K562 (cell line): ENCODE measurements around the gene RNF6. TPM values are rescaled to one million over a fixed set of nuclear protein-coding genes. Genes with fewer than 3 reads are reported as not detected.

Source experiments
- ARID2 ChIP-seq: fragments of 450-650 bp; IDR thresholded peaks from 2 replicates; pipeline ENCODE4 v1.6.1; 2017; ENCODE audit warnings: antibody characterized with exemption, mild to moderate bottlenecking
- ARNT ChIP-seq, 2 experiments: fragments of 450-650 bp; IDR thresholded peaks; 2 replicates each; pipeline ENCODE4 v1.6.1; 2016; ENCODE audit warnings: mild to moderate bottlenecking in 1 of 2
- FOXA1 ChIP-seq: fragments of 450-650 bp; IDR thresholded peaks from 2 replicates; pipeline ENCODE4 v1.6.1; 2016; ENCODE audit warnings: mild to moderate bottlenecking, borderline replicate concordance
- GABPB1 ChIP-seq: sonication (generic); formaldehyde crosslinking; IDR thresholded peaks from 2 replicates; pipeline ENCODE4 v1.8.0; 2022; ENCODE audit warnings: mild to moderate bottlenecking, missing genetic modification reagents
- GATAD2B ChIP-seq: fragments of 450-650 bp; IDR thresholded peaks from 2 replicates; pipeline ENCODE4 v1.6.1; 2017; ENCODE audit warnings: mild to moderate bottlenecking, borderline replicate concordance
- HIVEP1 ChIP-seq: fragments of 250-450 bp; sonication (Bioruptor Pico); IDR thresholded peaks from 2 replicates; pipeline ENCODE4 v1.4.0; 2020; ENCODE audit warnings: mild to moderate bottlenecking
- MCM3 ChIP-seq: fragments of 450-650 bp; IDR thresholded peaks from 2 replicates; pipeline ENCODE4 v1.6.1; 2016
- NCOR1 ChIP-seq: fragments of 450-650 bp; IDR thresholded peaks from 2 replicates; pipeline ENCODE4 v1.6.1; 2016; ENCODE audit warnings: mild to moderate bottlenecking, moderate library complexity
- NFE2L1 ChIP-seq: fragments of 450-650 bp; IDR thresholded peaks from 2 replicates; pipeline ENCODE4 v1.6.1; 2016; ENCODE audit warnings: missing genetic modification characterization, low read depth, mild to moderate bottlenecking, missing compliant biosample characterization, moderate library complexity, borderline replicate concordance
- NRF1 ChIP-seq, 2 experiments: fragments of 450-650 bp; IDR thresholded peaks in 1 of 2; conservative IDR thresholded peaks in 1 of 2; 2 replicates each; pipeline ENCODE4 v1.6.1; 2014; ENCODE audit warnings: mild to moderate bottlenecking in 2 of 2
- NUFIP1 ChIP-seq: fragments of 450-650 bp; IDR thresholded peaks from 2 replicates; pipeline ENCODE4 v1.6.1; 2018; ENCODE audit not compliant: partially characterized antibody
- PHF20 ChIP-seq: fragments of 450-650 bp; IDR thresholded peaks from 2 replicates; pipeline ENCODE4 v1.6.1; 2018; ENCODE audit not compliant: partially characterized antibody
- PML ChIP-seq: IDR thresholded peaks from 2 replicates; pipeline ENCODE4 v1.6.1; 2012; ENCODE audit warnings: low read length, inconsistent platforms
- POLR2A ChIP-seq: fragments of 450-650 bp; conservative IDR thresholded peaks from 2 replicates; pipeline ENCODE4 v1.6.1; 2016
- POLR2G ChIP-seq: fragments of 200-400 bp; formaldehyde crosslinking; IDR thresholded peaks from 2 replicates; pipeline ENCODE4 v1.6.1; 2017; ENCODE audit warnings: low read depth, mild to moderate bottlenecking, antibody characterized with exemption, low read length, moderate library complexity
- PRPF4 ChIP-seq: fragments of 200-400 bp; formaldehyde crosslinking; IDR thresholded peaks from one replicate; pipeline ENCODE4 v1.6.1; 2017; ENCODE audit warnings: low read length, low read depth, mild to moderate bottlenecking; ENCODE audit not compliant: insufficient read depth, poor library complexity, severe bottlenecking
- SOX6 ChIP-seq: fragments of 450-650 bp; IDR thresholded peaks from 2 replicates; pipeline ENCODE4 v1.6.1; 2014; ENCODE audit warnings: mild to moderate bottlenecking
- TAF15 ChIP-seq: fragments of 200-400 bp; formaldehyde crosslinking; IDR thresholded peaks from 2 replicates; pipeline ENCODE4 v1.6.1; 2017; ENCODE audit warnings: mild to moderate bottlenecking, low read depth, low read length, moderate library complexity
- ZNF133 ChIP-seq: fragments of 250-450 bp; sonication (Bioruptor Pico); IDR thresholded peaks from 2 replicates; pipeline ENCODE4 v1.4.0; 2020; ENCODE audit warnings: mild to moderate bottlenecking
- ZNF717 ChIP-seq: fragments of 250-450 bp; sonication (Bioruptor Pico); IDR thresholded peaks from 2 replicates; pipeline ENCODE4 v1.5.0; 2021
- ZZZ3 ChIP-seq: fragments of 450-650 bp; IDR thresholded peaks from 2 replicates; pipeline ENCODE4 v1.6.1; 2016; ENCODE audit warnings: antibody characterized with exemption, mild to moderate bottlenecking, moderate library complexity
- polyA plus RNA-seq, 8 experiments: library from polyadenylated mRNA; depleted of rRNA in 4 of 8; stranded (reverse) in 5 of 8; unstranded in 3 of 8; fragments of >200 nt; fragmentation: Nextera tagmentation in 2 of 8; fragmentation: Illumina TruSeq in 1 of 8; extraction: Ambion mirVana in 2 of 8; extraction: Trizol in 1 of 8; gene quantifications; 2 replicates each; pipeline versions ENCODE4 v1.2.1 to v1.2.3, GENCODE V29; 2011 to 2014; ENCODE audit warnings: inconsistent platforms in 1 of 8, missing spikeins in 1 of 8
- total RNA-seq, 7 experiments: library from RNA; depleted of rRNA in 6 of 7; stranded (reverse); fragments of >200 nt in 6 of 7; fragmentation: Illumina TruSeq in 2 of 7; extraction: Trizol in 2 of 7; gene quantifications; 2 replicates each; pipeline versions ENCODE4 v1.2.1 to v1.2.3, GENCODE V29; 2011 to 2021; ENCODE audit warnings: low replicate concordance in 1 of 7
- TF ChIP-seq, protein P1 (sequence below), 2 experiments: fragments of 150-350 bp in 1 of 2; IDR thresholded peaks; 2 replicates each; pipeline ENCODE4 v1.6.1; 2012 to 2016; ENCODE audit warnings: low read depth in 2 of 2, low read length in 2 of 2, mild to moderate bottlenecking in 1 of 2, moderate library complexity in 1 of 2
- TF ChIP-seq, protein P2 (sequence below): fragments of 250-450 bp; sonication (Bioruptor Pico); IDR thresholded peaks from 2 replicates; pipeline ENCODE4 v1.4.0; 2020; ENCODE audit warnings: mild to moderate bottlenecking, moderate library complexity
- TF ChIP-seq, protein P3 (sequence below): fragments of 250-450 bp; sonication (Bioruptor Pico); IDR thresholded peaks from 2 replicates; pipeline ENCODE4 v1.5.0; 2020; ENCODE audit warnings: mild to moderate bottlenecking, borderline replicate concordance

RNF6 gene
- total and polyA plus RNA-seq, 9 of the 15 experiments (the other 6 are each of a cell fraction or from before 2014, with no cell fraction given): 12.0 to 31.4 (median 22.3) TPM

- TF ChIP-seq, protein P1, sequence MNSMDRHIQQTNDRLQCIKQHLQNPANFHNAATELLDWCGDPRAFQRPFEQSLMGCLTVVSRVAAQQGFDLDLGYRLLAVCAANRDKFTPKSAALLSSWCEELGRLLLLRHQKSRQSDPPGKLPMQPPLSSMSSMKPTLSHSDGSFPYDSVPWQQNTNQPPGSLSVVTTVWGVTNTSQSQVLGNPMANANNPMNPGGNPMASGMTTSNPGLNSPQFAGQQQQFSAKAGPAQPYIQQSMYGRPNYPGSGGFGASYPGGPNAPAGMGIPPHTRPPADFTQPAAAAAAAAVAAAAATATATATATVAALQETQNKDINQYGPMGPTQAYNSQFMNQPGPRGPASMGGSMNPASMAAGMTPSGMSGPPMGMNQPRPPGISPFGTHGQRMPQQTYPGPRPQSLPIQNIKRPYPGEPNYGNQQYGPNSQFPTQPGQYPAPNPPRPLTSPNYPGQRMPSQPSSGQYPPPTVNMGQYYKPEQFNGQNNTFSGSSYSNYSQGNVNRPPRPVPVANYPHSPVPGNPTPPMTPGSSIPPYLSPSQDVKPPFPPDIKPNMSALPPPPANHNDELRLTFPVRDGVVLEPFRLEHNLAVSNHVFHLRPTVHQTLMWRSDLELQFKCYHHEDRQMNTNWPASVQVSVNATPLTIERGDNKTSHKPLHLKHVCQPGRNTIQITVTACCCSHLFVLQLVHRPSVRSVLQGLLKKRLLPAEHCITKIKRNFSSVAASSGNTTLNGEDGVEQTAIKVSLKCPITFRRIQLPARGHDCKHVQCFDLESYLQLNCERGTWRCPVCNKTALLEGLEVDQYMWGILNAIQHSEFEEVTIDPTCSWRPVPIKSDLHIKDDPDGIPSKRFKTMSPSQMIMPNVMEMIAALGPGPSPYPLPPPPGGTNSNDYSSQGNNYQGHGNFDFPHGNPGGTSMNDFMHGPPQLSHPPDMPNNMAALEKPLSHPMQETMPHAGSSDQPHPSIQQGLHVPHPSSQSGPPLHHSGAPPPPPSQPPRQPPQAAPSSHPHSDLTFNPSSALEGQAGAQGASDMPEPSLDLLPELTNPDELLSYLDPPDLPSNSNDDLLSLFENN (IDR thresholded peaks at IDR 0.05; ENCODE audit: low read depth in 2 of 2, low read length in 2 of 2): no peak
- TF ChIP-seq PRPF4 (peak; percentile 49), MCM3 (no peak), GATAD2B (no peak), POLR2G (peak; percentile 96), POLR2A (peak; percentile 92), TAF15 (no peak), FOXA1 (no peak), PHF20 (peak; percentile 97), ZZZ3 (no peak), ARNT (IDR thresholded peaks at IDR 0.05) (no peak), SOX6 (peak; percentile 56; the same call in 1 of the 2 replicates), NCOR1 (no peak), GABPB1 (CRISPR knock-in tag) (peak; percentile 96), NRF1 (conservative IDR thresholded peaks at IDR 0.05 in 1 of 2, IDR thresholded peaks at IDR 0.05 in 1 of 2) (peak; percentile 3 to 13; a peak in 1 of 4 replicates), HIVEP1 (CRISPR knock-in tag) (no peak), NFE2L1 (tag) (no peak), PML (no peak), ZNF133 (CRISPR knock-in tag) (no peak), NUFIP1 (no peak), ARID2 (no peak), ZNF717 (no peak)
- TF ChIP-seq, protein P2, sequence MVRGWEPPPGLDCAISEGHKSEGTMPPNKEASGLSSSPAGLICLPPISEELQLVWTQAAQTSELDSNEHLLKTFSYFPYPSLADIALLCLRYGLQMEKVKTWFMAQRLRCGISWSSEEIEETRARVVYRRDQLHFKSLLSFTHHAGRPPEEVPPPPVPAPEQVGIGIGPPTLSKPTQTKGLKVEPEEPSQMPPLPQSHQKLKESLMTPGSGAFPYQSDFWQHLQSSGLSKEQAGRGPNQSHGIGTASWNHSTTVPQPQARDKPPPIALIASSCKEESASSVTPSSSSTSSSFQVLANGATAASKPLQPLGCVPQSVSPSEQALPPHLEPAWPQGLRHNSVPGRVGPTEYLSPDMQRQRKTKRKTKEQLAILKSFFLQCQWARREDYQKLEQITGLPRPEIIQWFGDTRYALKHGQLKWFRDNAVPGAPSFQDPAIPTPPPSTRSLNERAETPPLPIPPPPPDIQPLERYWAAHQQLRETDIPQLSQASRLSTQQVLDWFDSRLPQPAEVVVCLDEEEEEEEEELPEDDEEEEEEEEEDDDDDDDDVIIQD (CRISPR knock-in tag): no peak
- TF ChIP-seq, protein P3, sequence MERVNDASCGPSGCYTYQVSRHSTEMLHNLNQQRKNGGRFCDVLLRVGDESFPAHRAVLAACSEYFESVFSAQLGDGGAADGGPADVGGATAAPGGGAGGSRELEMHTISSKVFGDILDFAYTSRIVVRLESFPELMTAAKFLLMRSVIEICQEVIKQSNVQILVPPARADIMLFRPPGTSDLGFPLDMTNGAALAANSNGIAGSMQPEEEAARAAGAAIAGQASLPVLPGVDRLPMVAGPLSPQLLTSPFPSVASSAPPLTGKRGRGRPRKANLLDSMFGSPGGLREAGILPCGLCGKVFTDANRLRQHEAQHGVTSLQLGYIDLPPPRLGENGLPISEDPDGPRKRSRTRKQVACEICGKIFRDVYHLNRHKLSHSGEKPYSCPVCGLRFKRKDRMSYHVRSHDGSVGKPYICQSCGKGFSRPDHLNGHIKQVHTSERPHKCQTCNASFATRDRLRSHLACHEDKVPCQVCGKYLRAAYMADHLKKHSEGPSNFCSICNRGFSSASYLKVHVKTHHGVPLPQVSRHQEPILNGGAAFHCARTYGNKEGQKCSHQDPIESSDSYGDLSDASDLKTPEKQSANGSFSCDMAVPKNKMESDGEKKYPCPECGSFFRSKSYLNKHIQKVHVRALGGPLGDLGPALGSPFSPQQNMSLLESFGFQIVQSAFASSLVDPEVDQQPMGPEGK: no peak
Measured at GRCh38 chr13:26221721-26222519, at the start of gene RNF6 (continued).
